ENCODE measurements around the gene CREG1.
A peak's percentile ranks its signal among the peaks of the same experiment; 100 is the strongest.

Gene CREG1

GRCh38 chr1:167541003-167541402, 12.6 kb downstream of the CREG1 start:
- H3K27ac ChIP-seq (replicated peaks): no peak overlapping the region
- no peaks in the 10 kb centered on the region for H3K27me3 ChIP-seq (ENCODE audit: insufficient read depth, poor library complexity, severe bottlenecking)
- DNase-seq (ENCODE audit: low read depth in 1 of 2, low spot score in 1 of 2): no peak
- TF ChIP-seq CTCF (IDR thresholded peaks at IDR 0.05; ENCODE audit: insufficient read depth, low read length): no peak
- TF ChIP-seq, protein P1, sequence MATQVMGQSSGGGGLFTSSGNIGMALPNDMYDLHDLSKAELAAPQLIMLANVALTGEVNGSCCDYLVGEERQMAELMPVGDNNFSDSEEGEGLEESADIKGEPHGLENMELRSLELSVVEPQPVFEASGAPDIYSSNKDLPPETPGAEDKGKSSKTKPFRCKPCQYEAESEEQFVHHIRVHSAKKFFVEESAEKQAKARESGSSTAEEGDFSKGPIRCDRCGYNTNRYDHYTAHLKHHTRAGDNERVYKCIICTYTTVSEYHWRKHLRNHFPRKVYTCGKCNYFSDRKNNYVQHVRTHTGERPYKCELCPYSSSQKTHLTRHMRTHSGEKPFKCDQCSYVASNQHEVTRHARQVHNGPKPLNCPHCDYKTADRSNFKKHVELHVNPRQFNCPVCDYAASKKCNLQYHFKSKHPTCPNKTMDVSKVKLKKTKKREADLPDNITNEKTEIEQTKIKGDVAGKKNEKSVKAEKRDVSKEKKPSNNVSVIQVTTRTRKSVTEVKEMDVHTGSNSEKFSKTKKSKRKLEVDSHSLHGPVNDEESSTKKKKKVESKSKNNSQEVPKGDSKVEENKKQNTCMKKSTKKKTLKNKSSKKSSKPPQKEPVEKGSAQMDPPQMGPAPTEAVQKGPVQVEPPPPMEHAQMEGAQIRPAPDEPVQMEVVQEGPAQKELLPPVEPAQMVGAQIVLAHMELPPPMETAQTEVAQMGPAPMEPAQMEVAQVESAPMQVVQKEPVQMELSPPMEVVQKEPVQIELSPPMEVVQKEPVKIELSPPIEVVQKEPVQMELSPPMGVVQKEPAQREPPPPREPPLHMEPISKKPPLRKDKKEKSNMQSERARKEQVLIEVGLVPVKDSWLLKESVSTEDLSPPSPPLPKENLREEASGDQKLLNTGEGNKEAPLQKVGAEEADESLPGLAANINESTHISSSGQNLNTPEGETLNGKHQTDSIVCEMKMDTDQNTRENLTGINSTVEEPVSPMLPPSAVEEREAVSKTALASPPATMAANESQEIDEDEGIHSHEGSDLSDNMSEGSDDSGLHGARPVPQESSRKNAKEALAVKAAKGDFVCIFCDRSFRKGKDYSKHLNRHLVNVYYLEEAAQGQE (IDR thresholded peaks at IDR 0.05; ENCODE audit: insufficient replicate concordance, low read depth): no peak
- H3K4me3 ChIP-seq (replicated peaks; ENCODE audit: insufficient read depth, low read length): no peak overlapping the region

GRCh38 chr1:167538657-167539056, 14.9 kb downstream of the CREG1 start:
- H3K27ac ChIP-seq (replicated peaks): no peak overlapping the region
- no peak for TF ChIP-seq POLR2AphosphoS5 (IDR thresholded peaks at IDR 0.05; ENCODE audit: low read depth)
- DNase-seq (ENCODE audit: low read depth in 1 of 2, low spot score in 1 of 2): no peak
- H3K4me3 ChIP-seq (replicated peaks; ENCODE audit: insufficient read depth, low read length): no peak overlapping the region
- H3K27me3 ChIP-seq (ENCODE audit: insufficient read depth, poor library complexity, severe bottlenecking): no peaks in the 10 kb centered on the region

DNA sequence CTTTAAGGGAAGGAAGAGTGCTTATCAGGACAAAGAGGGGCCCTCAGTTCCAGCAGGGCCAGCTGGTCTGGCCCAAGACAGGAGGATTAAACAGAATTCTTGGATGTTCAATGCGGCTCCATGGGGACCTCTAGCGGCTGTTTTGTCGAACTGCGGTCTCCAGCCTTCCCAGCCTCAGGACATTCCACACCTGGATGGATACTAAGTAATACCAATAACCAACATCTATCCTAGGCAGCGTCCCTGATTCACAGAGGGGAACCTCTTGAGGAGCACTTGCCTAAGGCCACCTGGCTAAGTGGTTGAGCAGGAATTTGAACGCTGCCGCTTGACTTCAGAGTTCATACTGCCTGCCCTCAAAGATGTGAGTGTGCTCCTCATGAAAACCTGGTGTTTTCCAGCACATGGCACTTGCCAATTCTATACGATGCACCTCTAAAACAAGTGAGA, 19.7 kb downstream of the CREG1 start:
- TF ChIP-seq GABPA (IDR thresholded peaks at IDR 0.05; ENCODE audit: low read depth) (no peak), CTCF (IDR thresholded peaks at IDR 0.05; ENCODE audit: insufficient read depth, low read length) (peak; percentile 87)
- TF ChIP-seq, protein P1 (IDR thresholded peaks at IDR 0.05; ENCODE audit: insufficient replicate concordance, low read depth): no peak
- no peak overlapping the region for H3K4me3 ChIP-seq (replicated peaks; ENCODE audit: insufficient read depth, low read length)
- peak in 1 of 2 experiments; percentile 61 for DNase-seq (ENCODE audit: low read depth in 1 of 2, low spot score in 1 of 2)
- H3K27me3 ChIP-seq (ENCODE audit: insufficient read depth, poor library complexity, severe bottlenecking): no peaks in the 10 kb centered on the region
- H3K27ac ChIP-seq (replicated peaks): no peak overlapping the region

GRCh38 chr1:167532964-167533824, 20.4 kb downstream of the CREG1 start:
- no peak overlapping the region for H3K27ac ChIP-seq (replicated peaks)
- no peak for DNase-seq (ENCODE audit: low read depth in 1 of 2, low spot score in 1 of 2)
- TF ChIP-seq, protein P1 (IDR thresholded peaks at IDR 0.05; ENCODE audit: insufficient replicate concordance, low read depth): no peak
- TF ChIP-seq CTCF (IDR thresholded peaks at IDR 0.05; ENCODE audit: insufficient read depth, low read length): no peak
- TF ChIP-seq POLR2AphosphoS5 (IDR thresholded peaks at IDR 0.05; ENCODE audit: low read depth): no peak

More at GRCh38 chr1:167532964-167533824, 20.4 kb downstream of the CREG1 start:
- Histone ChIP-seq H3K27me3 (ENCODE audit: insufficient read depth, poor library complexity, severe bottlenecking) (no peaks in the 10 kb centered on the region), H3K4me3 (replicated peaks; ENCODE audit: insufficient read depth, low read length) (no peak overlapping the region)
